SK-N-MC (cell line): ENCODE data around the gene HIF1A.

ENCODE experiments used
- EZH2 ChIP-seq: fragments of 200-600 bp; sonication (generic); IDR thresholded peaks from one replicate; pipeline ENCODE4 v1.6.1; 2017; ENCODE audit warnings: antibody characterized with exemption
- FOXP2 ChIP-seq: optimal IDR thresholded peaks from 2 replicates; pipeline ENCODE3; 2011; ENCODE audit warnings: mild to moderate bottlenecking, moderate library complexity; ENCODE audit not compliant: insufficient read depth; ENCODE audit errors: extremely low read length, control extremely low read depth
- POLR2AphosphoS5 ChIP-seq: IDR thresholded peaks from 2 replicates; pipeline ENCODE4 v1.6.1; 2012; ENCODE audit warnings: mild to moderate bottlenecking, low read depth, low read length, borderline replicate concordance

- TF ChIP-seq POLR2AphosphoS5 = no peak
- TF ChIP-seq EZH2 = no peak
- no peak for TF ChIP-seq FOXP2
Measured at GRCh38 chr14:61780125-61780524, 84.8 kb downstream of the HIF1A start.
